NT2/D1 (cell line): Measurements from ENCODE around the gene GRAMD2B.

Source experiments
- YY1 ChIP-seq: IDR thresholded peaks from 2 replicates; pipeline ENCODE4 v1.6.1; 2011; ENCODE audit not compliant: insufficient read length, insufficient read depth
- ZNF274 ChIP-seq: IDR thresholded peaks from 2 replicates; pipeline ENCODE4 v1.6.1; 2011; ENCODE audit warnings: mild to moderate bottlenecking, low read depth, low read length

DNA sequence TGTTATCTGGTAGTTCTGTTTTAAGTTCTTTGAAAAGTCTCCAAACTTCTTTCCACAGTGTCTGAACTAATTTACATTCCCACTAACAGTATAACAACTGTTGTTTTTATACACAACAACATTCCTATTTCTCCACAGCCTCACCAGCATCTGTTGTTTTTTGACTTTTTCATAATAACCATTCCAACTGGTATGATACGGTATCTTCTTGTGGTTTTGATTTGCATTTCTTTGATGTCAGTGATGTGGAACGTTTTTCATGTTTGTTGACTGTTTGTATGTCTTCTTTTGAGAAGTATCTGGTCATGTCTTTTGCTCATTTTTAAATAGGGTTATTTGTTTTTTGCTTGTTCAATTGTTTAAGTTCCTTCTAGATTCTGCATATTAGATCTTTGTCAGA is 12.6 kb upstream of the GRAMD2B start:
- no peak for TF ChIP-seq YY1
- TF ChIP-seq ZNF274 = no peak
